GM21423 (cell line): Measurements from ENCODE around the gene MYEF2.
A peak's percentile ranks its signal among the peaks of the same experiment; 100 is the strongest.

Experiments used
- ATAC-seq: cut with Tn5 transposase; IDR thresholded peaks from one replicate; pipeline ENCODE4 v1.9.1; 2021; ENCODE audit warnings: mild to moderate bottlenecking, moderate library complexity; ENCODE audit not compliant: unreplicated experiment

MYEF2 gene, protein sequence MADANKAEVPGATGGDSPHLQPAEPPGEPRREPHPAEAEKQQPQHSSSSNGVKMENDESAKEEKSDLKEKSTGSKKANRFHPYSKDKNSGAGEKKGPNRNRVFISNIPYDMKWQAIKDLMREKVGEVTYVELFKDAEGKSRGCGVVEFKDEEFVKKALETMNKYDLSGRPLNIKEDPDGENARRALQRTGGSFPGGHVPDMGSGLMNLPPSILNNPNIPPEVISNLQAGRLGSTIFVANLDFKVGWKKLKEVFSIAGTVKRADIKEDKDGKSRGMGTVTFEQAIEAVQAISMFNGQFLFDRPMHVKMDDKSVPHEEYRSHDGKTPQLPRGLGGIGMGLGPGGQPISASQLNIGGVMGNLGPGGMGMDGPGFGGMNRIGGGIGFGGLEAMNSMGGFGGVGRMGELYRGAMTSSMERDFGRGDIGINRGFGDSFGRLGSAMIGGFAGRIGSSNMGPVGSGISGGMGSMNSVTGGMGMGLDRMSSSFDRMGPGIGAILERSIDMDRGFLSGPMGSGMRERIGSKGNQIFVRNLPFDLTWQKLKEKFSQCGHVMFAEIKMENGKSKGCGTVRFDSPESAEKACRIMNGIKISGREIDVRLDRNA

DNA sequence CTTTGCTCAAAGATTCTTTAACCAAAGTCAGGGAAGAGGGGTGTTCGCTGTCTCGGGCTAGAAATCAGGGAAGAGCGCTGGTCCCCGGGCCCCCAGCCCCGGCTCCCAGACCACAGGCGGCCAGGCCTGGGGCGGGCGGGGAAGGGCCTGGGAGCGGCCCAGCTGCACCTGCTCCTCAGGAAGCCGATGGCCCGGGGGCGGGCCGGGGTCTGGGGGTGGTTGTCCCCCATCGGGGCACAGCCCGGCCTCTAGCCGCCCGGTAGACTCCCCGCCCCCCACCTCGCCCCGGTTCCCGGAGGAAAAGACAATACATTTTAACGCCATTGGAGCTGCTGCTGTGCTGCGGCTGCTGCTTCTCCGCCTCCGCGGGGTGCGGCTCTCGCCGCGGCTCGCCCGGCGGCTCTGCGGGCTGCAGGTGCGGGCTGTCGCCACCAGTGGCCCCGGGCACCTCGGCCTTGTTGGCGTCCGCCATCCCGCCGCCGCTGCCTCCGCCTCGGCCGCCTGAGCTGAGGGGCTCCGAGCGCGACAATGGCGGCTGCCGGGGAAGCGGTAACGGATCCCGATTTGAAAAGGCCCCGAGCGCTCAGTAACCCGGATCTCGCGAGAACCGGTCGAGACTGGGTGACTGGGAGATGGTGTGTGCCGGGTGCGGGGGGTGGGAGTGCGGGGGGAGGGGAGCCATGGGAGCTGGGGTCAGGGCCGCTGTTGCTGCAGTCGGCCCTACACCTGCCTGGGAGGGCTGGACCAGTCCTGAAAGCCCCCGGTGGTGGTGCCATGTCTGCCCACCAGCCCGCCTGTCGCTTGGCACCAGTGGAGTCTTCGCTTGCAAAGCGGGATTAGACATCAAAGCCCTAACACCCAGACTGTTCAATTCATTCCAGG lies at the start of gene MYEF2:
Gene MYEF2 (minus strand): TSS at position 530 of the 882 bp plus-strand sequence. CDS start 58 bp downstream, at position 472.
- peak; percentile 62 for ATAC-seq

GRCh38 chr15:48225771-48226170 lies 47.7 kb upstream of the MYEF2 start:
- no peak for ATAC-seq

GRCh38 chr15:48222627-48223026 lies 44.5 kb upstream of the MYEF2 start:
- ATAC-seq: no peak

- ATAC-seq: no peak
Observed at GRCh38 chr15:48221885-48222284, 43.8 kb upstream of the MYEF2 start.

DNA sequence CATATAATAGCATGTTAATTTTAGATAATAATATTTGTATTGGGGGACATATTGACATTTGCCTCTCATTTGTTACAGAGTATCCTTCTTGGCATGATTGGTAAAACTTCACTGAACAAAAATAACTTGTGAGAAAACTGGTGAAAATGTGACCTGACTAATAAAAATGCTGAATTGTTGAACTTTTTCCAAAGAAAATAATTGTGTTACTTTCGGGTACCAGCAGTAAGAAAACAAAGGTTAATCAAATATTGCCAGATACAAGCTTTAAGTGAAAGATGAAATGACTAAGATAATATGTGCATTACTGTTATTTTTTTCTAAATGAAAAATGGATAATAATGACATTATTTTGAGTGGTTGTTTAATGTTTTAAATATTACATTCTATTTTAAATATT lies 43.2 kb upstream of the MYEF2 start:
- no peak for ATAC-seq

- no peak for ATAC-seq
Observed at GRCh38 chr15:48205981-48206380, 27.9 kb upstream of the MYEF2 start, which contains the start of gene SLC12A1. TSS of gene SLC12A1 (plus strand) at chr15:48206302. CDS start at chr15:48207720, 1,418 bp downstream.

DNA sequence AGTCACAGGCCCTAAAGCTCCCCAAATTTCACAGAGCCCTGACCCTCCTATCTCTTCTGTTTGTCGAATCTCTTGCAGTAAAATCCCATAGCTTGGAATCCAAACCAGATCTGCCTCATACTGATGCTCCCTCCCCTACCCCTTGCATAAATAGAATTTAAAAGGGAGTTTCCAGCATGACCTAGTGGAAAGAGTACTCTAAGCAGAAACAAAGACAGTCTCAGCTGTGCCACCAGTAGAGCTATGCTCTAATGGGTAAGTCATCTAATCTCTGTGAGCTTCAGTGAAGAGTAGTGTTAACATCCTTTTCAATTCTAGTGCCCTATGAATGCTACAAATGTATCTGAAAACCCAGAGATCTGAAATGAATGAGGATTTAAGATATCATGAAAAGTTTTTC lies 24.0 kb upstream of the MYEF2 start:
- ATAC-seq: no peak

GRCh38 chr15:48191574-48192225 lies 13.6 kb upstream of the MYEF2 start, which contains the start of gene CTXN2:
TSS of gene CTXN2 (plus strand) at chr15:48191665. CDS start at chr15:48201301, 9,636 bp downstream.
- ATAC-seq: no peak

DNA sequence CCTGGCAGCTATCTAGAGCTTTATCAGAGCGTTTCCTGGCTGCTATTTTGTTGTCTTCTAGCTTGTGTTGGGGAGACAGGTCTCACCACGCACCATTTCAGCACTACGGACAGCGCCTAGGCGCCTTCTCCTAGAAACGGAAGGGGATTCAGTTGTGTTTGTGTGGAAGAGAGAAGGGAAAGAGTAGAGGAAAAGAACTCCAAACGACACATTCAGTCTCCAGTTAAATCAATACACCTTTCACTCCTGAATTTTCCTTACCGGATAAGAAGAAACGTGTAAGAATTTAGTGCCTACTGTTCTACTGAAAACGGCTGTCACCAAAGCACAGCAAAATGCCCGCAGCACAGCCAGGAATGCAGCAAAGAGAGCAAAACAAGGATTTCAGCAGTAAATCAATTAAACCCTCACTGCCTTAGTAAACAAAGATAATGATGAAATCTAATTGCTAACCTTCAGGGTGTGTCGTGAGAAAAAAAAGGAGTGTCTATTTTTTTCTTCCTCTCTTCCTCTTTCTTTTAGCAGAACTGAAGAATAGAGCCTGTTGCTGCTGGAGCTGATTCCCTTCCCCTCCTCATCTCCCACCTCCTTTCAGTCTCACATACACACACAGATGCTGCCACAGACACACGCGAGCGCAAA lies 13.0 kb upstream of the MYEF2 start:
- ATAC-seq: no peak

DNA sequence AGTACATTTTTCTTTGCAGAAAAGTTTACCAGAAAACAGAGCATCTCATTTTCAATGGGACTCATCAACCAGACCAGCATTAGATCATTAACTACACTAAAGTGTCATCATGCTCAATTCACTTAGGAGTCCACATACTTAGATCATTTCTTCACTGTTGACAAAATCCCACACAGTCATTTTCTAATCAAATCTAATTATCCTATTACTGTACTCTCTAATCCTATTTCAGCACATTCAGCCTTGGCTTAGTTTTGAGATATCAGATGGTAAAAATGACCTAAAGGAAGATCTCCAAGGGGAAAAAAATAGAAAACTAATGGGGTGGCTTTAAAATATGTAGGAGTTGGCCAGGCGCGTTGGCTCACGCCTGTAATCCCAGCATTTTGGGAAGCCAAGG lies 8.2 kb upstream of the MYEF2 start:
- ATAC-seq: no peak

DNA sequence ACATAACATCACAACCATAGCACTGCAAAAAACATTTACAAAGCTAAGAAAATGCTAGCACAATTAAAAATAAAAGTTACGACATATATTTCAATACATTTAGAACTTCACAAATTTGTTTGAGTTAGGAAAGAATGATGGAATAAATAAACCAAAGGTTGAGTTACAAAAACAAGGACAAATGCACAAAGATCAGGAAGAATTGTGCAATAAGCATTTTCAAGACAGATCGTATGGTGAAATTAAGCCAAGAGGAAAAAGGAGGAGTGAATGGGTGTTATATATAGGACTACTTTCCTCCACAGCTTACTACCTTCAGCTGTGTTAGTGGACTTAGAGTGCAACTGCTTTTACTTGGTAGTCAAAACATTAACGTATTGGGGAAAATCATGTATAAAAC lies 7.4 kb upstream of the MYEF2 start:
- no peak for ATAC-seq

DNA sequence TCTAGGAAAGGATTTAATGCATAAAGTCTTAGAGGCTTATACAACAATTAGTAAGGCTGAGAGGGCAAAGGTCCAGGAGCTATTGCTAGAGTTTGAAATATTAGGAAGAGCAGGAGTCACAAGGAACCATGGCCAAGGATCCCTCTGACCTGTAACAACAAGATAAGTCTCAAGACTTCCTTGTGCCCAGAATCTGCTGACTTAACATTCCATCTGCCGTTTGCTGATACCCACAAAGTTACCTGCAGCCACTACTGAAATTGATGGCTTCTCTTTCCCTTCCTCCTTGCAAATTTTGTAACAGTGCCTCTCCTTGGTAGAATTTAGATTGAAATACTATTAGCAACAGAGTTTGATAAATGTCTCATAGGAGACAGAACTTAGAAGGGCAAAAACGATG lies 4.7 kb upstream of the MYEF2 start:
- no peak for ATAC-seq

DNA sequence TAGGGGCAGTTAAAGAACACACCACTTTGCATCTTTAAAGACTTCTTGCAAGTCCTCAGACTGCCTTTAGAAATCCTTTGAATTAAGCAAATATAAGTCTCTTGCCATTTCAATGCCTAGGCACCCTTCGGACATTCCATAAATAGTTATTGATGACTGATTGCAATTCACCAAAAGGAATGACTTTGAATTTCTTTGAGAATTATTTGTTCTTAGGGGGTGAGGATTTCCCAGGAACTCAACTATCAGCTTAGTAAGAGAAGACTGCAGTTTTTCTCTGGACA lies 495 bp upstream of the MYEF2 start:
- ATAC-seq: no peak

DNA sequence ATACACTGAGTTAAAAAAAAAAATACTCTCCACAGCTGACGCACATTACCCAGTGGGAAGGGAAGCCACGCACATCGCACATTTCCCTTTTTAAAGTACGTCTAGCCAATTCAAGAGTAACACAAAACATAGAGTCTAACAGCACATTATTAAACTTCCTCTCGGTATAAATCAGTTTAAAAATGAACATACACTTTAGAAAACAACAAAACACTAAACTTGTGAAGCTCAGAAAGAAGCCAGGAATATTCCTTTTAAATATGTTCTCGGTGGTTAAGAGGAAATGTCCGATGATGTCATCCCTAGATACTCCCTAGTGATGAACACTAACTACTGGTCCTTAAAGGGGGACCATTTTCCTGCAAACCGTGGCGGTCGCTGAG lies 721 bp downstream of the MYEF2 start:
- ATAC-seq: peak; percentile 59

GRCh38 chr15:48176957-48177356 lies 1.1 kb downstream of the MYEF2 start:
- peak; percentile 44 for ATAC-seq

DNA sequence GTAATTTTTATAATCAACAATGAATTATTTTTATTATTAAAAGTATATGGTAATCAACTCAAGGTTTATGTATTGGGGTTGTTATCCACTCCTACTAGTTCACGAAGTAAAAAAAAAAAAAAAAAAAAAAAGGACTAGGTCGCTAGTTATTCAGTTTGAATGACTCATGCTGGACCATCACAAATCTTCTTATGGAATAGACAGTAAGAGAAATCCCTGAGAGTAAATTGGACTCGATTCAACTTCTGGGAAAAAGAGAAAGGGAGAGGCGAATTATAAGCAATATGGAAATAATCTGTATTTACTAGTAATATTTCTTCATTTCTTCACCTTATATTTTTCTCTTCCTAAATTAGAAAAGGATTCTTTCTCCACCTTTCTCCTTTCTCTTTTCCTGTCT lies 2.0 kb downstream of the MYEF2 start:
- no peak for ATAC-seq

GRCh38 chr15:48175126-48175525 lies 3.0 kb downstream of the MYEF2 start:
- ATAC-seq: no peak

- ATAC-seq: no peak
Observed at GRCh38 chr15:48170981-48171380, 7.1 kb downstream of the MYEF2 start.

DNA sequence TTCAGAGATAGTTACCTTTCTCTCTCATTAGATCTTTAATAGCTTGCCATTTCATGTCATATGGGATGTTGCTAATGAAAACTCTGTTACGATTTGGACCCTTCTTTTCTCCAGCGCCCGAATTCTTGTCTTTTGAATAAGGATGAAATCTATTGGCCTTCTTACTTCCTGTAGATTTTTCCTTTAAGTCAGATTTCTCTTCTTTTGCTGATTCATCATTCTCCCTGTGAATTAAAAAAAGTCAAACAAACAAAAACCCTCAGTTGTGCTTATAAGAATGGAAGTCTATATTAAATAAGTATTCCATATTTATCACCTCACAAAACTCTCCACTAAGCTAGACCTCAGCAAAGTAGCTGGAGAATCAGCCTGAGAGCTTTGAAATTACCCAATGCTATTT lies 9.5 kb downstream of the MYEF2 start:
- no peak for ATAC-seq

DNA sequence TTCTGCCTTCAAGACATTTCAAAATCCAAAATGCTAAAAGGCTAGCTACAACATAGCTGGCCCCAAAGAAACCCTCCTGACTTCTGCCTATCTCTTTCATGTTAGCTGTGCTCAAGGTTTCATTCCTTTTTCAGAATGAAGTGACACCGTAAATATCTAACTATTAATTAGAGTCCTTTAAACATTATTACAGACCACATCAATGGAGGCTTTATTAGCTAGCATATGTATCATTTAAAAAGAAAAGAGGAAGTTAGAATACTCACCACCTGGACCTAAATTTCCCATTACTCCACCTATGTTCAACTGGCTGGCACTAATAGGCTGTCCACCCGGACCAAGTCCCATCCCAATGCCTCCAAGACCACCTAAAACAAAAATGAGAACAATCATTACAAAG lies 24.6 kb downstream of the MYEF2 start:
- ATAC-seq: no peak

DNA sequence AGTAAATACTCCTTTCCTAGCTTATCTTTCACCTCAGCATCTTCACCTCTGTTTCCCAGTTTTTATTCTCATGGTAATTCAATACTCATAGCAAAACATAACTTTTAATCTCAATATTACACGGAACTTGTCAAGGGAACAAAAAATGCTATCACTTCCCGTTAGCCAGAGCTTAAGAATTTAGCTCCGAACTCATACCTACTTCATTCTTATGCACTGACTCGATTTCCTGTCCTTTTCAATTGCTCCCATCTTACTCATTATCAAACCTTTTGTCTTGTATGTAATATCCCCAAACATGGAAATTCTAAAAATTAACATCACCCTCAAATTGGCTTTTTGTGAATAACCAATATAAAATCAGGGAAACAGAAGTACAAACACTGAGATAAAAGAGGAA lies 28.2 kb downstream of the MYEF2 start:
- no peak for ATAC-seq
